ENCODE results near the gene SH2D4B.

DNA sequence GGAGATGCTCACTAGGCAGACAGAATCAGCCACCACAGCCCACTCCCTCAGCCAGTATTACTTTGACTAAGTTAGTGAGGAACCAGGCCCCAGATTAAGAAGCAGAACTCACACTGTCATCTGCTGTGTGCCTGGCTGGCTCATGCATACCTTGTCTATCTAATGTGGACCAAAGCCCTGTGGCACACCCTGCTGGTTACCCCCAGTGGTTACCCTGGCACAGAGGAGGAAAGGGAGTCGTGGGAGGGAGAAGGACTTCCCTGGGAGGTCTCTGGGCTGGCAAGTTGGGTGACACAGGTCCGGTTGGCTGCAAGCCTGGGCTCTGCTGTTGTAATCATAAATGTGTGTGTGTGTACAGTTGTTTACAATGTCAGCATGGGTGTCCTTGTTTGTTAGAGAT lies 7.5 kb upstream of the SH2D4B start:
- TF ChIP-seq POLR2A (IDR thresholded peaks at IDR 0.05): no peak
- TF ChIP-seq, protein P1, sequence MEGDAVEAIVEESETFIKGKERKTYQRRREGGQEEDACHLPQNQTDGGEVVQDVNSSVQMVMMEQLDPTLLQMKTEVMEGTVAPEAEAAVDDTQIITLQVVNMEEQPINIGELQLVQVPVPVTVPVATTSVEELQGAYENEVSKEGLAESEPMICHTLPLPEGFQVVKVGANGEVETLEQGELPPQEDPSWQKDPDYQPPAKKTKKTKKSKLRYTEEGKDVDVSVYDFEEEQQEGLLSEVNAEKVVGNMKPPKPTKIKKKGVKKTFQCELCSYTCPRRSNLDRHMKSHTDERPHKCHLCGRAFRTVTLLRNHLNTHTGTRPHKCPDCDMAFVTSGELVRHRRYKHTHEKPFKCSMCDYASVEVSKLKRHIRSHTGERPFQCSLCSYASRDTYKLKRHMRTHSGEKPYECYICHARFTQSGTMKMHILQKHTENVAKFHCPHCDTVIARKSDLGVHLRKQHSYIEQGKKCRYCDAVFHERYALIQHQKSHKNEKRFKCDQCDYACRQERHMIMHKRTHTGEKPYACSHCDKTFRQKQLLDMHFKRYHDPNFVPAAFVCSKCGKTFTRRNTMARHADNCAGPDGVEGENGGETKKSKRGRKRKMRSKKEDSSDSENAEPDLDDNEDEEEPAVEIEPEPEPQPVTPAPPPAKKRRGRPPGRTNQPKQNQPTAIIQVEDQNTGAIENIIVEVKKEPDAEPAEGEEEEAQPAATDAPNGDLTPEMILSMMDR (IDR thresholded peaks at IDR 0.05): peak in 1 of 3 donors; percentile 35

Data from breast epithelium (tissue), 3 donors.